ENCODE results near the gene CCDC178.

DNA sequence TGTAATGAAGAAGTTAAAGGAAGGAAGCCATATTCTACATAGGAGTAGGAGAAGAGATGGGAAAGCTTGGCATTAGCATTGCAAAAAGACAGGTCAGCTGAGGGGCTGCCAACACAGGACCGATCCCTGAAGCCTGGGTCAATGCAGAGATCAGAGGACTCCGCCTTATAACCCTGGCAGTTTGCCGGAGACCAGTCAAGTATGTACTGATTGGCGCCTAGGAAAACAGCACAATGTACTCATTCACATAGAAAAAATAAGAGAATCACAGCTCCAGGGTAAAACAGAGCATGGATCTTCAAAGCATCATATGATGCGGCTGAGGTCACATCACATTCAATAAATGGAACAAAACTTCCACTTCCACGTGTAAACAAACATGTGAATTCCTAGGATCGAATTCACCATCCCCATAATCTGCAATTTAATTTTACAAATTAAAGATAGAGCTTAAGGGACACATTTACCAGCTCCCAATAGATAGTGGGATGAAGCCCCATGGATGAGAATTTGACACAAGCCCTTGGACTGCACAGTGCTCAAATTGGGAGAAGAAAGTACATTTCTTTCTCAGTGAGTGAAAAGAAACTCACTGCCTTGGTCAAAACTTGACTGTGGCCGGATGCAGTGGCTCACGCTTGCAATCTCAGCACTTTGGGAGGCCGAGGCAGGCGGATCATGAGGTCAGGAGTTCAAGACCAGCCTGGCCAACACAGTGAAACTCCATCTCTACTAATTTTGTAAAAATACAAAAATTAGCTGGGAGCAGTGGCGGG, 532.7 kb downstream of the CCDC178 start:
- TF ChIP-seq, protein P1, sequence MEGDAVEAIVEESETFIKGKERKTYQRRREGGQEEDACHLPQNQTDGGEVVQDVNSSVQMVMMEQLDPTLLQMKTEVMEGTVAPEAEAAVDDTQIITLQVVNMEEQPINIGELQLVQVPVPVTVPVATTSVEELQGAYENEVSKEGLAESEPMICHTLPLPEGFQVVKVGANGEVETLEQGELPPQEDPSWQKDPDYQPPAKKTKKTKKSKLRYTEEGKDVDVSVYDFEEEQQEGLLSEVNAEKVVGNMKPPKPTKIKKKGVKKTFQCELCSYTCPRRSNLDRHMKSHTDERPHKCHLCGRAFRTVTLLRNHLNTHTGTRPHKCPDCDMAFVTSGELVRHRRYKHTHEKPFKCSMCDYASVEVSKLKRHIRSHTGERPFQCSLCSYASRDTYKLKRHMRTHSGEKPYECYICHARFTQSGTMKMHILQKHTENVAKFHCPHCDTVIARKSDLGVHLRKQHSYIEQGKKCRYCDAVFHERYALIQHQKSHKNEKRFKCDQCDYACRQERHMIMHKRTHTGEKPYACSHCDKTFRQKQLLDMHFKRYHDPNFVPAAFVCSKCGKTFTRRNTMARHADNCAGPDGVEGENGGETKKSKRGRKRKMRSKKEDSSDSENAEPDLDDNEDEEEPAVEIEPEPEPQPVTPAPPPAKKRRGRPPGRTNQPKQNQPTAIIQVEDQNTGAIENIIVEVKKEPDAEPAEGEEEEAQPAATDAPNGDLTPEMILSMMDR (IDR thresholded peaks at IDR 0.05; ENCODE audit: low read length) = no peak
- no peak for TF ChIP-seq EZH2 (IDR thresholded peaks at IDR 0.05; ENCODE audit: borderline replicate concordance, low read length)
